ENCODE data around the gene EDIL3. TPM values are rescaled to one million over a fixed set of nuclear protein-coding genes. Genes with fewer than 3 reads are reported as not detected.

Gene EDIL3
- total and polyA plus RNA-seq, 2 donors (not counting 3 experiments of a cell fraction or from before 2014, with no cell fraction given): 9.1 to 28.8 TPM

DNA sequence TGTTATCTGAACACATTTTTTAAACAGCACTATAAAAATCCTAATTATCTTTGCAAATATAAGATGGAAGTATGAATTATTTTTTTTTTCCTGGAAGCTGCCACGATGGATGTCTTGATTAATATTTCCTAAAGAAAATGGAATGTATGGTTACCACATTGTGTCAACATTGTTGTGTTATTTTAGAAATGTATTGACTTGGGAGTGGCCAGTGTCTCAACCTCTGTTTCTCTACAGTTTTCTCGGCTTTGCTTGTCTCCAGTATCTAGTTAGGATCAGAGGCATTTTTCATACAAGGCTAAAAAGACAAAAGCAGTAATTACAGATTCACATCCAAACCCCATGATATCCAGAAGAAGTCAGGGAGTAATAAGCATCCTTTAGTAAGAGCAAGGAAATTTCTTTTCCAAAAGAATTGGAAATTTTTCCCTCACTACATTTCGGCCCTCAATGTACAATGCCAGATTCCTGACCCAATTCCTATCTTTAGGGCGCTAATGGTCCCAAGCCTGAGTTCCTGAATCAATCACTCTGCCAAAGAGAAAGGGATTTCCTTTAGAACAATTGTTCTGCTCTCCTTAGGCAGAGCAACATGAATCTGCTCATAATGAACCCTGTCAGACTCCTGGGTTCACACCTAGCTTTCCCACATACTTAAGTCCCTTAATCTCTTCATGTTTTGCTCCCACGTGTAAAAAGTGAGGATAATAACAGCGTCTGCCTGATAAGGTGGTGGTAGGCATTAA, 111.7 kb downstream of the EDIL3 start:
- Histone ChIP-seq H3K9me3 (replicated peaks; ENCODE audit: control insufficient read depth, insufficient read depth, low read length) (no peaks in the 10 kb centered on the region), H3K27ac (ENCODE audit: insufficient read depth, low read depth, low read length) (no peak overlapping the region), H3K4me2 (ENCODE audit: insufficient read depth, low read length) (no peak overlapping the region), H3K4me1 (ENCODE audit: control insufficient read depth, extremely low read depth, insufficient read depth, low read length) (no peaks in the 10 kb centered on the region), H4K20me1 (replicated peaks; ENCODE audit: control insufficient read depth, extremely low read depth, insufficient read depth, low read length) (no peaks in the 10 kb centered on the region), H3K36me3 (ENCODE audit: control insufficient read depth in 2 of 2, extremely low read depth in 1 of 2, insufficient read depth in 2 of 2, low read length in 2 of 2) (no peaks in the 10 kb centered on the region), H3K9ac (replicated peaks; ENCODE audit: extremely low read depth, insufficient read depth, low read length) (no peak overlapping the region), H3K79me2 (ENCODE audit: control insufficient read depth, insufficient read depth, low read length) (no peaks in the 10 kb centered on the region), H2AFZ (ENCODE audit: low read depth, low read length) (peak overlapping the region; percentile 50), H3K4me3 (replicated peaks in 1 of 3; ENCODE audit: insufficient read depth in 1 of 3, low read depth in 1 of 3, low read length in 3 of 3) (no peak overlapping the region), H3K27me3 (ENCODE audit: control insufficient read depth in 2 of 2, insufficient read depth in 2 of 2, low read length in 2 of 2) (no peaks in the 10 kb centered on the region), H3K9me1 (replicated peaks; ENCODE audit: control insufficient read depth, extremely low read depth, insufficient read depth, low read length) (no peaks in the 10 kb centered on the region)
- no peak for TF ChIP-seq POLR2AphosphoS5 (IDR thresholded peaks at IDR 0.05; ENCODE audit: insufficient read depth, low read depth, low read length)
- TF ChIP-seq, protein P1, sequence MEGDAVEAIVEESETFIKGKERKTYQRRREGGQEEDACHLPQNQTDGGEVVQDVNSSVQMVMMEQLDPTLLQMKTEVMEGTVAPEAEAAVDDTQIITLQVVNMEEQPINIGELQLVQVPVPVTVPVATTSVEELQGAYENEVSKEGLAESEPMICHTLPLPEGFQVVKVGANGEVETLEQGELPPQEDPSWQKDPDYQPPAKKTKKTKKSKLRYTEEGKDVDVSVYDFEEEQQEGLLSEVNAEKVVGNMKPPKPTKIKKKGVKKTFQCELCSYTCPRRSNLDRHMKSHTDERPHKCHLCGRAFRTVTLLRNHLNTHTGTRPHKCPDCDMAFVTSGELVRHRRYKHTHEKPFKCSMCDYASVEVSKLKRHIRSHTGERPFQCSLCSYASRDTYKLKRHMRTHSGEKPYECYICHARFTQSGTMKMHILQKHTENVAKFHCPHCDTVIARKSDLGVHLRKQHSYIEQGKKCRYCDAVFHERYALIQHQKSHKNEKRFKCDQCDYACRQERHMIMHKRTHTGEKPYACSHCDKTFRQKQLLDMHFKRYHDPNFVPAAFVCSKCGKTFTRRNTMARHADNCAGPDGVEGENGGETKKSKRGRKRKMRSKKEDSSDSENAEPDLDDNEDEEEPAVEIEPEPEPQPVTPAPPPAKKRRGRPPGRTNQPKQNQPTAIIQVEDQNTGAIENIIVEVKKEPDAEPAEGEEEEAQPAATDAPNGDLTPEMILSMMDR (IDR thresholded peaks at IDR 0.05; ENCODE audit: extremely low read depth in 1 of 2, insufficient read depth in 1 of 2, low read depth in 1 of 2, low read length in 2 of 2): no peak
- TF ChIP-seq GATA2 (IDR thresholded peaks at IDR 0.05; ENCODE audit: insufficient read depth, insufficient read length, low read depth, low read length): no peak
- no peak for TF ChIP-seq JUN (IDR thresholded peaks at IDR 0.05; ENCODE audit: borderline replicate concordance, insufficient read depth, insufficient read length, low read depth)
- no peak for TF ChIP-seq POLR2A (IDR thresholded peaks at IDR 0.05; ENCODE audit: low read depth, low read length)
- TF ChIP-seq FOS (IDR thresholded peaks at IDR 0.05; ENCODE audit: borderline replicate concordance, insufficient read depth, low read length): no peak
- TF ChIP-seq EZH2 (IDR thresholded peaks at IDR 0.05; ENCODE audit: borderline replicate concordance, low read depth, low read length, severe bottlenecking): no peak
- TF ChIP-seq, protein P2, sequence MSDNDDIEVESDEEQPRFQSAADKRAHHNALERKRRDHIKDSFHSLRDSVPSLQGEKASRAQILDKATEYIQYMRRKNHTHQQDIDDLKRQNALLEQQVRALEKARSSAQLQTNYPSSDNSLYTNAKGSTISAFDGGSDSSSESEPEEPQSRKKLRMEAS (IDR thresholded peaks at IDR 0.05; ENCODE audit: insufficient read depth, insufficient read length): no peak
- no peak for TF ChIP-seq MYC (IDR thresholded peaks at IDR 0.05; ENCODE audit: low read depth, low read length)
- dilution Hi-C loops (cut with MboI; ENCODE audit: extremely low pct_ligation_motif_present, low sequenced_read_pairs) (no loop called here), intact Hi-C loops (cut with micrococcal nuclease) (loop anchor here (10.0 kb wide), 1 partner anchor 772 kb away; no protein-coding TSS in a partner anchor)
- ChIA-PET CTCF (interaction anchor here (1.9 kb wide), 1 partner anchor 107 kb away, joined by 5 read pairs; no protein-coding TSS in a partner anchor), POLR2A (no interaction called here)
- FAIRE-seq (peak; percentile 26), DNase-seq (ENCODE audit: low read depth, low spot score) (peak; percentile 25)
- no TSS peak for BruUV-seq (replicated peaks)
